HCT116 (cell line): Measurements from ENCODE around the gene KSR2. TPM values are rescaled to one million over a fixed set of nuclear protein-coding genes. Genes with fewer than 3 reads are reported as not detected.

ENCODE experiments used
- ATAC-seq: fragments of 200-7000 bp; cut with Tn5 transposase; 2 replicates; pipeline ENCODE4 v1.9.1; 2020; ENCODE audit warnings: mild to moderate bottlenecking, moderate library complexity
- BruUV-seq: library from RNA; stranded (reverse); fragments of 400-500 nt; replicated peaks from 2 replicates; lab custom pipeline; 2021; lab: Mats Ljungman, UMichigan
- CTCF ChIA-PET: fragments of 300-600 bp; sonication (Branson Sonifier 250); formaldehyde crosslinking; loops from one replicate; lab custom pipeline; 2021; ENCODE audit warnings: antibody characterized with exemption; lab: Charles Lee
- POLR2A ChIA-PET: fragments of 300-600, 350-600 bp; sonication (Branson Sonifier 250); formaldehyde crosslinking; loops from one replicate; lab custom pipeline; 2021; ENCODE audit warnings: antibody characterized with exemption; lab: Charles Lee
- RAD21 ChIA-PET, 2 experiments: fragments of 300-600 bp; sonication (Branson Sonifier 250); formaldehyde crosslinking; loops; one replicate each; lab custom pipeline; 2023; ENCODE audit warnings: low total read pairs in 2 of 2; ENCODE audit not compliant: uncharacterized antibody in 2 of 2, unreplicated experiment in 2 of 2, low non-redundant PET in 1 of 2; lab: Charles Lee
- DNase-seq: peaks from one replicate; pipeline ENCODE4 v3.0.0-alpha.2; 2010; ENCODE audit warnings: low read depth, low spot score
- H2AFZ ChIP-seq: fragments of 200-600 bp; shearing (Covaris generic), sonication (generic); 2 replicates; pipeline ENCODE4 v1.6.1; 2017; ENCODE audit warnings: low read depth, mixed run types, mixed read lengths, antibody characterized with exemption, low read length; ENCODE audit not compliant: poor library complexity, severe bottlenecking
- H3K27ac ChIP-seq: 2 replicates; pipeline ENCODE4 v1.5.1; 2012; ENCODE audit warnings: low read depth, low read length
- H3K27me3 ChIP-seq: fragments of 200-600 bp; sonication (generic); 2 replicates; pipeline ENCODE4 v1.6.1; 2016; ENCODE audit warnings: mixed run types, low read length, mixed read lengths; ENCODE audit not compliant: insufficient read depth
- H3K36me3 ChIP-seq, 2 experiments: fragments of 200-500 bp in 1 of 2; fragments of 200-600 bp in 1 of 2; sonication (Bioruptor generic) in 1 of 2; sonication (generic) in 1 of 2; 2 replicates each; pipeline versions ENCODE4 v1.5.1 to v1.6.1; 2014 to 2016; ENCODE audit warnings: low read length in 2 of 2, inconsistent platforms in 1 of 2, mixed read lengths in 1 of 2, mixed run types in 1 of 2; ENCODE audit not compliant: insufficient read depth in 2 of 2, control insufficient read depth in 1 of 2
- H3K4me1 ChIP-seq, 2 experiments: fragments of 200-600 bp in 1 of 2; sonication (generic) in 1 of 2; 2 replicates each; pipeline versions ENCODE4 v1.5.1 to v1.6.1; 2012 to 2017; ENCODE audit warnings: low read length in 2 of 2, inconsistent platforms in 1 of 2, mild to moderate bottlenecking in 1 of 2, mixed read lengths in 1 of 2, mixed run types in 1 of 2, moderate library complexity in 1 of 2; ENCODE audit not compliant: insufficient read depth in 2 of 2, control insufficient read depth in 1 of 2
- H3K4me2 ChIP-seq: fragments of 200-600 bp; sonication (generic); 2 replicates; pipeline ENCODE4 v1.6.1; 2017; ENCODE audit warnings: mixed run types, low read length, mixed read lengths
- H3K4me3 ChIP-seq, 2 experiments: fragments of 200-600 bp in 1 of 2; sonication (generic) in 1 of 2; replicated peaks in 1 of 2; 2 replicates each; pipeline ENCODE4 v1.5.1; 2011 to 2016; ENCODE audit warnings: low read length in 2 of 2, control low read depth in 1 of 2, low read depth in 1 of 2, mild to moderate bottlenecking in 1 of 2, mixed read lengths in 1 of 2, mixed run types in 1 of 2
- H3K79me2 ChIP-seq: fragments of 200-600 bp; sonication (generic); 2 replicates; pipeline ENCODE4 v1.6.1; 2017; ENCODE audit warnings: mild to moderate bottlenecking, mixed run types, low read length, moderate library complexity, mixed read lengths; ENCODE audit not compliant: insufficient read depth
- H3K9ac ChIP-seq: fragments of 200-600 bp; sonication (generic); 2 replicates; pipeline ENCODE4 v1.6.1; 2016; ENCODE audit warnings: low read length, mixed read lengths
- H3K9me2 ChIP-seq: fragments of 200-600 bp; sonication (generic), shearing (Covaris generic); 2 replicates; pipeline ENCODE4 v1.6.1; 2017; ENCODE audit warnings: mixed run types, mild to moderate bottlenecking, moderate library complexity; ENCODE audit not compliant: insufficient read depth
- H3K9me3 ChIP-seq, 2 experiments: fragments of 200-500 bp in 1 of 2; fragments of 200-600 bp in 1 of 2; sonication (Bioruptor generic) in 1 of 2; sonication (generic) in 1 of 2; 2 replicates each; pipeline ENCODE4 v1.6.1; 2014 to 2017; ENCODE audit warnings: low read length in 2 of 2, mixed read lengths in 2 of 2, inconsistent platforms in 1 of 2, low read depth in 1 of 2, mild to moderate bottlenecking in 1 of 2, mixed run types in 1 of 2, moderate library complexity in 1 of 2; ENCODE audit not compliant: control insufficient read depth in 1 of 2, insufficient read depth in 1 of 2
- H4K20me1 ChIP-seq: fragments of 200-600 bp; sonication (generic), shearing (Covaris generic); 2 replicates; pipeline ENCODE4 v1.6.1; 2017; ENCODE audit warnings: mixed run types, mild to moderate bottlenecking, moderate library complexity; ENCODE audit not compliant: insufficient read depth
- CBX3 ChIP-seq: IDR thresholded peaks from 2 replicates; pipeline ENCODE4 v1.6.1; 2012; ENCODE audit warnings: low read depth
- EGR1 ChIP-seq: IDR thresholded peaks from 2 replicates; pipeline ENCODE4 v1.6.1; 2012; ENCODE audit warnings: low read depth
- EZH2 ChIP-seq: fragments of 200-600 bp; sonication (generic); IDR thresholded peaks from 2 replicates; pipeline ENCODE4 v1.6.1; 2017; ENCODE audit warnings: antibody characterized with exemption, mixed run types
- EZH2phosphoT487 ChIP-seq: fragments of 200-600 bp; IDR thresholded peaks from 2 replicates; pipeline ENCODE4 v1.6.1; 2018; ENCODE audit warnings: antibody characterized with exemption, borderline replicate concordance
- FOSL1 ChIP-seq: IDR thresholded peaks from 2 replicates; pipeline ENCODE4 v1.6.1; 2012; ENCODE audit warnings: low read depth
- JUND ChIP-seq: IDR thresholded peaks from 2 replicates; pipeline ENCODE4 v1.6.1; 2012
- POLR2A ChIP-seq: IDR thresholded peaks from 2 replicates; pipeline ENCODE4 v1.7.0; 2011; ENCODE audit warnings: borderline replicate concordance; ENCODE audit not compliant: insufficient read depth, insufficient read length; ENCODE audit errors: extremely low read depth
- POLR2AphosphoS5 ChIP-seq: IDR thresholded peaks from 2 replicates; pipeline ENCODE4 v1.6.1; 2011; ENCODE audit warnings: mild to moderate bottlenecking, low read depth, low read length, moderate library complexity
- RAD21 ChIP-seq: IDR thresholded peaks from 2 replicates; pipeline ENCODE4 v1.6.1; 2012; ENCODE audit warnings: low read depth, mild to moderate bottlenecking
- SIN3A ChIP-seq: IDR thresholded peaks from 2 replicates; pipeline ENCODE4 v1.6.1; 2012; ENCODE audit warnings: low read depth
- SP1 ChIP-seq: IDR thresholded peaks from 2 replicates; pipeline ENCODE4 v1.6.1; 2012; ENCODE audit warnings: low read depth
- SRF ChIP-seq: IDR thresholded peaks from 2 replicates; pipeline ENCODE4 v1.6.1; 2012; ENCODE audit warnings: low read depth
- TCF7L2 ChIP-seq: IDR thresholded peaks from 2 replicates; pipeline ENCODE4 v1.7.0; 2011; ENCODE audit warnings: borderline replicate concordance, inconsistent platforms; ENCODE audit not compliant: insufficient read depth, insufficient read length; ENCODE audit errors: extremely low read depth
- YY1 ChIP-seq: IDR thresholded peaks from 2 replicates; pipeline ENCODE4 v1.6.1; 2011; ENCODE audit warnings: low read length, low read depth, moderate library complexity, mild to moderate bottlenecking; ENCODE audit not compliant: insufficient replicate concordance; ENCODE audit errors: extremely low read depth
- ZNF274 ChIP-seq: fragments of 200-500 bp; sonication (Bioruptor generic); IDR thresholded peaks from 2 replicates; pipeline ENCODE4 v1.6.1; 2014; ENCODE audit warnings: mild to moderate bottlenecking, low read depth, low read length, inconsistent platforms
- intact Hi-C: fragments of 100-400 bp; cut with micrococcal nuclease; formaldehyde crosslinking; loops from 2 replicates; pipeline ENCODE4 v1.10.0; 2022
- total RNA-seq: library from RNA; stranded (reverse); gene quantifications from one replicate; pipeline ENCODE4 v1.2.1, GENCODE V29; 2021; ENCODE audit not compliant: unreplicated experiment
- TF ChIP-seq, protein P1 (sequence below): IDR thresholded peaks from 2 replicates; pipeline ENCODE4 v1.6.1; 2012
- TF ChIP-seq, protein P2 (sequence below): IDR thresholded peaks from 2 replicates; pipeline ENCODE4 v1.6.1; 2012; ENCODE audit warnings: low read depth
- TF ChIP-seq, protein P3 (sequence below): IDR thresholded peaks from 2 replicates; pipeline ENCODE4 v1.6.1; 2011; ENCODE audit warnings: mild to moderate bottlenecking, low read length, moderate library complexity; ENCODE audit not compliant: insufficient replicate concordance; ENCODE audit errors: extremely low read depth
- TF ChIP-seq, protein P4 (sequence below), 3 experiments: fragments of 200-600 bp in 1 of 3; sonication (generic) in 1 of 3; IDR thresholded peaks in 2 of 3; conservative IDR thresholded peaks in 1 of 3; 2 replicates each; pipeline ENCODE4 v1.5.1; 2012 to 2017; ENCODE audit warnings: low read depth in 2 of 3, low read length in 2 of 3, antibody characterized with exemption in 1 of 3, borderline replicate concordance in 1 of 3, control low read depth in 1 of 3, mild to moderate bottlenecking in 1 of 3, mixed read lengths in 1 of 3, mixed run types in 1 of 3, moderate library complexity in 1 of 3; ENCODE audit not compliant: insufficient read depth in 1 of 3

The KSR2 gene
- total RNA-seq, 1 experiment from 2014 or later, result 10.1 TPM

DNA sequence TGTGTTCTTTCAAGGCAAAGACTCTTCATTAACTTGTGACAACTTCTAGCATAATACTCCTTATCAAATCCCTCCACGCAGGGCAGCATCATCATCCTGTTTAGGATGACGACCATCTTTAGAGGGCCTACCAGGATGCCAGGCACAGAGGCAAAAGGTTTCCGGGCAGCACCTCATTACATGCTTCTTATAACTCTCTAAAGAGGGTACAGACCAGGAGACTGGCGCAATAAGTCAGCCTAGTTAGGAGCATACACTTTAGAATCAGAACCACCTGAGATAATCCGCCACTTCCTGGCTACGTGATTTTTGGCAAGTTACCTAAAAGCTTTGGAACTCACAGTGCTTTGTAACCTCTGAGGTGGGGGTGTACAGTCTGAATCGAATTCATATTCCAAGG is 471.4 kb downstream of the KSR2 start:
- H3K4me1 ChIP-seq, result no peaks in the 10 kb centered on the region
- no peak for ATAC-seq
- no peak for DNase-seq
- intact Hi-C loops, result no loop called here
- ChIA-PET RAD21 (no interaction called here), POLR2A (no interaction called here), CTCF (no interaction called here)
- H3K27ac ChIP-seq, result no peak overlapping the region
- BruUV-seq, result no TSS peak
- H3K9ac ChIP-seq, result no peak overlapping the region
- no peaks in the 10 kb centered on the region for H3K9me3 ChIP-seq
- no peak for TF ChIP-seq SP1
- no peak for TF ChIP-seq ZNF274
- TF ChIP-seq SIN3A, result no peak
- no peak for TF ChIP-seq EZH2
- TF ChIP-seq, protein P1, sequence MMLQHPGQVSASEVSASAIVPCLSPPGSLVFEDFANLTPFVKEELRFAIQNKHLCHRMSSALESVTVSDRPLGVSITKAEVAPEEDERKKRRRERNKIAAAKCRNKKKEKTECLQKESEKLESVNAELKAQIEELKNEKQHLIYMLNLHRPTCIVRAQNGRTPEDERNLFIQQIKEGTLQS, result no peak
- TF ChIP-seq EGR1, result no peak
- TF ChIP-seq EZH2phosphoT487, result no peak
- TF ChIP-seq YY1, result no peak
- TF ChIP-seq SRF, result no peak
- TF ChIP-seq POLR2A, result no peak
- no peak for TF ChIP-seq RAD21
- no peak for TF ChIP-seq FOSL1
- no peak for TF ChIP-seq TCF7L2
- TF ChIP-seq JUND, result no peak
- no peak for TF ChIP-seq CBX3
- TF ChIP-seq, protein P2, sequence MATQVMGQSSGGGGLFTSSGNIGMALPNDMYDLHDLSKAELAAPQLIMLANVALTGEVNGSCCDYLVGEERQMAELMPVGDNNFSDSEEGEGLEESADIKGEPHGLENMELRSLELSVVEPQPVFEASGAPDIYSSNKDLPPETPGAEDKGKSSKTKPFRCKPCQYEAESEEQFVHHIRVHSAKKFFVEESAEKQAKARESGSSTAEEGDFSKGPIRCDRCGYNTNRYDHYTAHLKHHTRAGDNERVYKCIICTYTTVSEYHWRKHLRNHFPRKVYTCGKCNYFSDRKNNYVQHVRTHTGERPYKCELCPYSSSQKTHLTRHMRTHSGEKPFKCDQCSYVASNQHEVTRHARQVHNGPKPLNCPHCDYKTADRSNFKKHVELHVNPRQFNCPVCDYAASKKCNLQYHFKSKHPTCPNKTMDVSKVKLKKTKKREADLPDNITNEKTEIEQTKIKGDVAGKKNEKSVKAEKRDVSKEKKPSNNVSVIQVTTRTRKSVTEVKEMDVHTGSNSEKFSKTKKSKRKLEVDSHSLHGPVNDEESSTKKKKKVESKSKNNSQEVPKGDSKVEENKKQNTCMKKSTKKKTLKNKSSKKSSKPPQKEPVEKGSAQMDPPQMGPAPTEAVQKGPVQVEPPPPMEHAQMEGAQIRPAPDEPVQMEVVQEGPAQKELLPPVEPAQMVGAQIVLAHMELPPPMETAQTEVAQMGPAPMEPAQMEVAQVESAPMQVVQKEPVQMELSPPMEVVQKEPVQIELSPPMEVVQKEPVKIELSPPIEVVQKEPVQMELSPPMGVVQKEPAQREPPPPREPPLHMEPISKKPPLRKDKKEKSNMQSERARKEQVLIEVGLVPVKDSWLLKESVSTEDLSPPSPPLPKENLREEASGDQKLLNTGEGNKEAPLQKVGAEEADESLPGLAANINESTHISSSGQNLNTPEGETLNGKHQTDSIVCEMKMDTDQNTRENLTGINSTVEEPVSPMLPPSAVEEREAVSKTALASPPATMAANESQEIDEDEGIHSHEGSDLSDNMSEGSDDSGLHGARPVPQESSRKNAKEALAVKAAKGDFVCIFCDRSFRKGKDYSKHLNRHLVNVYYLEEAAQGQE, result no peak
- TF ChIP-seq, protein P3, sequence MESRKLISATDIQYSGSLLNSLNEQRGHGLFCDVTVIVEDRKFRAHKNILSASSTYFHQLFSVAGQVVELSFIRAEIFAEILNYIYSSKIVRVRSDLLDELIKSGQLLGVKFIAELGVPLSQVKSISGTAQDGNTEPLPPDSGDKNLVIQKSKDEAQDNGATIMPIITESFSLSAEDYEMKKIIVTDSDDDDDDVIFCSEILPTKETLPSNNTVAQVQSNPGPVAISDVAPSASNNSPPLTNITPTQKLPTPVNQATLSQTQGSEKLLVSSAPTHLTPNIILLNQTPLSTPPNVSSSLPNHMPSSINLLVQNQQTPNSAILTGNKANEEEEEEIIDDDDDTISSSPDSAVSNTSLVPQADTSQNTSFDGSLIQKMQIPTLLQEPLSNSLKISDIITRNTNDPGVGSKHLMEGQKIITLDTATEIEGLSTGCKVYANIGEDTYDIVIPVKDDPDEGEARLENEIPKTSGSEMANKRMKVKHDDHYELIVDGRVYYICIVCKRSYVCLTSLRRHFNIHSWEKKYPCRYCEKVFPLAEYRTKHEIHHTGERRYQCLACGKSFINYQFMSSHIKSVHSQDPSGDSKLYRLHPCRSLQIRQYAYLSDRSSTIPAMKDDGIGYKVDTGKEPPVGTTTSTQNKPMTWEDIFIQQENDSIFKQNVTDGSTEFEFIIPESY, result no peak
- TF ChIP-seq, protein P4, sequence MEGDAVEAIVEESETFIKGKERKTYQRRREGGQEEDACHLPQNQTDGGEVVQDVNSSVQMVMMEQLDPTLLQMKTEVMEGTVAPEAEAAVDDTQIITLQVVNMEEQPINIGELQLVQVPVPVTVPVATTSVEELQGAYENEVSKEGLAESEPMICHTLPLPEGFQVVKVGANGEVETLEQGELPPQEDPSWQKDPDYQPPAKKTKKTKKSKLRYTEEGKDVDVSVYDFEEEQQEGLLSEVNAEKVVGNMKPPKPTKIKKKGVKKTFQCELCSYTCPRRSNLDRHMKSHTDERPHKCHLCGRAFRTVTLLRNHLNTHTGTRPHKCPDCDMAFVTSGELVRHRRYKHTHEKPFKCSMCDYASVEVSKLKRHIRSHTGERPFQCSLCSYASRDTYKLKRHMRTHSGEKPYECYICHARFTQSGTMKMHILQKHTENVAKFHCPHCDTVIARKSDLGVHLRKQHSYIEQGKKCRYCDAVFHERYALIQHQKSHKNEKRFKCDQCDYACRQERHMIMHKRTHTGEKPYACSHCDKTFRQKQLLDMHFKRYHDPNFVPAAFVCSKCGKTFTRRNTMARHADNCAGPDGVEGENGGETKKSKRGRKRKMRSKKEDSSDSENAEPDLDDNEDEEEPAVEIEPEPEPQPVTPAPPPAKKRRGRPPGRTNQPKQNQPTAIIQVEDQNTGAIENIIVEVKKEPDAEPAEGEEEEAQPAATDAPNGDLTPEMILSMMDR (IDR thresholded peaks at IDR 0.05 in 2 of 3, conservative IDR thresholded peaks at IDR 0.05 in 1 of 3; ENCODE audit: borderline replicate concordance in 1 of 3, insufficient read depth in 1 of 3, low read depth in 2 of 3, low read length in 2 of 3), result no peak
- no peak for TF ChIP-seq POLR2AphosphoS5
- no peaks in the 10 kb centered on the region for H3K9me2 ChIP-seq
- no peaks in the 10 kb centered on the region for H3K27me3 ChIP-seq
- H4K20me1 ChIP-seq, result no peaks in the 10 kb centered on the region
- no peak overlapping the region for H3K4me3 ChIP-seq
- H3K4me2 ChIP-seq, result no peak overlapping the region
- no peaks in the 10 kb centered on the region for H3K79me2 ChIP-seq
- no peaks in the 10 kb centered on the region for H3K36me3 ChIP-seq
- H2AFZ ChIP-seq, result no peak overlapping the region
